H1 (cell line): Measurements from ENCODE around the gene ADM2. TPM values are rescaled to one million over a fixed set of nuclear protein-coding genes. Genes with fewer than 3 reads are reported as not detected.

Experiments used
- BRCA1 ChIP-seq: IDR thresholded peaks from 2 replicates; pipeline ENCODE4 v1.6.1; 2012; ENCODE audit warnings: low read depth, low read length, improper control_type of control experiment
- CHD1 ChIP-seq: IDR thresholded peaks from 2 replicates; pipeline ENCODE4 v1.6.1; 2012; ENCODE audit warnings: low read depth, low read length, improper control_type of control experiment
- CTBP2 ChIP-seq: IDR thresholded peaks from 2 replicates; pipeline ENCODE4 v1.7.0; 2011; ENCODE audit warnings: borderline replicate concordance, mild to moderate bottlenecking, moderate library complexity, mixed read lengths, low read length; ENCODE audit not compliant: insufficient read depth, insufficient read length
- NANOG ChIP-seq: IDR thresholded peaks from 2 replicates; pipeline ENCODE4 v1.6.1; 2011; ENCODE audit warnings: low read length, low read depth, mild to moderate bottlenecking, inconsistent platforms; ENCODE audit not compliant: insufficient read depth, poor library complexity, severe bottlenecking
- RAD21 ChIP-seq, 2 experiments: IDR thresholded peaks in 1 of 2; conservative IDR thresholded peaks in 1 of 2; 2 replicates each; pipeline ENCODE4 v1.6.1; 2011; ENCODE audit warnings: low read depth in 2 of 2, low read length in 2 of 2, improper control_type of control experiment in 1 of 2, inconsistent platforms in 1 of 2, mild to moderate bottlenecking in 1 of 2, moderate library complexity in 1 of 2
- polyA plus RNA-seq, 7 experiments: library from polyadenylated mRNA; depleted of rRNA in 3 of 7; stranded (reverse) in 5 of 7; unstranded in 2 of 7; fragments of >200 nt in 5 of 7; fragments of 200-250 nt in 2 of 7; gene quantifications; 1 replicate in 5 of 7; 2 replicates in 1 of 7; 4 replicates in 1 of 7; pipeline versions ENCODE4 v1.2.1 to v1.2.3, GENCODE V29; 2011 to 2013; ENCODE audit warnings: missing spikeins in 2 of 7, mixed read lengths in 2 of 7
- total RNA-seq: library from RNA; stranded (reverse); fragmentation: NEBNext Ultra II Directional; extraction: Animal tissue kit (Norgen Biotek cat#: 25700); gene quantifications from 2 replicates; pipeline ENCODE4 v1.2.1, GENCODE V29; 2021
- TF ChIP-seq, protein P1 (sequence below): fragments of 300-600 bp; sonication (generic); IDR thresholded peaks from 2 replicates; pipeline ENCODE4 v1.7.1; 2012; ENCODE audit warnings: low read length, moderate library complexity, mild to moderate bottlenecking, inconsistent platforms; ENCODE audit not compliant: insufficient replicate concordance

The ADM2 gene
- total and polyA plus RNA-seq, 2 of the 8 experiments (the other 6 are each of a cell fraction or from before 2014, with no cell fraction given): 3.3 to 7.5 TPM

DNA sequence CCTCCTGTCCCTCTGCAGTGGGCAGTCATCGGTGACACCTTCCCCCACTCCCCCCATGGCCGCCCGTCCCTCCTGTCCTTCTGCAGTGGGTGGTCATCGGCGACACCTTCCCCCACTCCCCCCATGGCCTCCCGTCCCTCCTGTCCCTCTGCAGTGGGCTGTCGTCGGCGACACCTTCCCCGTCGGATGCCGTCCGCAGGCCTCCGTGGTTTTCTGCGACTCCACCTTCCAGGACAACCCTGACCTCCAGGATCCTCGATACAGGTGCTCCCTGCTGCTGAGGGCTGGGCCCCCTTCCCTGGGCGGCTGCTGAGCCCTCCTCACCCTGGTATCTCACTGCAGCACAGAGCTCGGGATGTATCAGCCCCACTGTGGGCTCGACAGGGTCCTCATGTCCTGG lies 7.5 kb downstream of the ADM2 start (continued):
- TF ChIP-seq CHD1 (no peak), CTBP2 (no peak), NANOG (no peak), BRCA1 (no peak), RAD21 (IDR thresholded peaks at IDR 0.05 in 1 of 2, conservative IDR thresholded peaks at IDR 0.05 in 1 of 2; ENCODE audit: low read depth in 2 of 2, low read length in 2 of 2) (no peak)
- TF ChIP-seq, protein P1, sequence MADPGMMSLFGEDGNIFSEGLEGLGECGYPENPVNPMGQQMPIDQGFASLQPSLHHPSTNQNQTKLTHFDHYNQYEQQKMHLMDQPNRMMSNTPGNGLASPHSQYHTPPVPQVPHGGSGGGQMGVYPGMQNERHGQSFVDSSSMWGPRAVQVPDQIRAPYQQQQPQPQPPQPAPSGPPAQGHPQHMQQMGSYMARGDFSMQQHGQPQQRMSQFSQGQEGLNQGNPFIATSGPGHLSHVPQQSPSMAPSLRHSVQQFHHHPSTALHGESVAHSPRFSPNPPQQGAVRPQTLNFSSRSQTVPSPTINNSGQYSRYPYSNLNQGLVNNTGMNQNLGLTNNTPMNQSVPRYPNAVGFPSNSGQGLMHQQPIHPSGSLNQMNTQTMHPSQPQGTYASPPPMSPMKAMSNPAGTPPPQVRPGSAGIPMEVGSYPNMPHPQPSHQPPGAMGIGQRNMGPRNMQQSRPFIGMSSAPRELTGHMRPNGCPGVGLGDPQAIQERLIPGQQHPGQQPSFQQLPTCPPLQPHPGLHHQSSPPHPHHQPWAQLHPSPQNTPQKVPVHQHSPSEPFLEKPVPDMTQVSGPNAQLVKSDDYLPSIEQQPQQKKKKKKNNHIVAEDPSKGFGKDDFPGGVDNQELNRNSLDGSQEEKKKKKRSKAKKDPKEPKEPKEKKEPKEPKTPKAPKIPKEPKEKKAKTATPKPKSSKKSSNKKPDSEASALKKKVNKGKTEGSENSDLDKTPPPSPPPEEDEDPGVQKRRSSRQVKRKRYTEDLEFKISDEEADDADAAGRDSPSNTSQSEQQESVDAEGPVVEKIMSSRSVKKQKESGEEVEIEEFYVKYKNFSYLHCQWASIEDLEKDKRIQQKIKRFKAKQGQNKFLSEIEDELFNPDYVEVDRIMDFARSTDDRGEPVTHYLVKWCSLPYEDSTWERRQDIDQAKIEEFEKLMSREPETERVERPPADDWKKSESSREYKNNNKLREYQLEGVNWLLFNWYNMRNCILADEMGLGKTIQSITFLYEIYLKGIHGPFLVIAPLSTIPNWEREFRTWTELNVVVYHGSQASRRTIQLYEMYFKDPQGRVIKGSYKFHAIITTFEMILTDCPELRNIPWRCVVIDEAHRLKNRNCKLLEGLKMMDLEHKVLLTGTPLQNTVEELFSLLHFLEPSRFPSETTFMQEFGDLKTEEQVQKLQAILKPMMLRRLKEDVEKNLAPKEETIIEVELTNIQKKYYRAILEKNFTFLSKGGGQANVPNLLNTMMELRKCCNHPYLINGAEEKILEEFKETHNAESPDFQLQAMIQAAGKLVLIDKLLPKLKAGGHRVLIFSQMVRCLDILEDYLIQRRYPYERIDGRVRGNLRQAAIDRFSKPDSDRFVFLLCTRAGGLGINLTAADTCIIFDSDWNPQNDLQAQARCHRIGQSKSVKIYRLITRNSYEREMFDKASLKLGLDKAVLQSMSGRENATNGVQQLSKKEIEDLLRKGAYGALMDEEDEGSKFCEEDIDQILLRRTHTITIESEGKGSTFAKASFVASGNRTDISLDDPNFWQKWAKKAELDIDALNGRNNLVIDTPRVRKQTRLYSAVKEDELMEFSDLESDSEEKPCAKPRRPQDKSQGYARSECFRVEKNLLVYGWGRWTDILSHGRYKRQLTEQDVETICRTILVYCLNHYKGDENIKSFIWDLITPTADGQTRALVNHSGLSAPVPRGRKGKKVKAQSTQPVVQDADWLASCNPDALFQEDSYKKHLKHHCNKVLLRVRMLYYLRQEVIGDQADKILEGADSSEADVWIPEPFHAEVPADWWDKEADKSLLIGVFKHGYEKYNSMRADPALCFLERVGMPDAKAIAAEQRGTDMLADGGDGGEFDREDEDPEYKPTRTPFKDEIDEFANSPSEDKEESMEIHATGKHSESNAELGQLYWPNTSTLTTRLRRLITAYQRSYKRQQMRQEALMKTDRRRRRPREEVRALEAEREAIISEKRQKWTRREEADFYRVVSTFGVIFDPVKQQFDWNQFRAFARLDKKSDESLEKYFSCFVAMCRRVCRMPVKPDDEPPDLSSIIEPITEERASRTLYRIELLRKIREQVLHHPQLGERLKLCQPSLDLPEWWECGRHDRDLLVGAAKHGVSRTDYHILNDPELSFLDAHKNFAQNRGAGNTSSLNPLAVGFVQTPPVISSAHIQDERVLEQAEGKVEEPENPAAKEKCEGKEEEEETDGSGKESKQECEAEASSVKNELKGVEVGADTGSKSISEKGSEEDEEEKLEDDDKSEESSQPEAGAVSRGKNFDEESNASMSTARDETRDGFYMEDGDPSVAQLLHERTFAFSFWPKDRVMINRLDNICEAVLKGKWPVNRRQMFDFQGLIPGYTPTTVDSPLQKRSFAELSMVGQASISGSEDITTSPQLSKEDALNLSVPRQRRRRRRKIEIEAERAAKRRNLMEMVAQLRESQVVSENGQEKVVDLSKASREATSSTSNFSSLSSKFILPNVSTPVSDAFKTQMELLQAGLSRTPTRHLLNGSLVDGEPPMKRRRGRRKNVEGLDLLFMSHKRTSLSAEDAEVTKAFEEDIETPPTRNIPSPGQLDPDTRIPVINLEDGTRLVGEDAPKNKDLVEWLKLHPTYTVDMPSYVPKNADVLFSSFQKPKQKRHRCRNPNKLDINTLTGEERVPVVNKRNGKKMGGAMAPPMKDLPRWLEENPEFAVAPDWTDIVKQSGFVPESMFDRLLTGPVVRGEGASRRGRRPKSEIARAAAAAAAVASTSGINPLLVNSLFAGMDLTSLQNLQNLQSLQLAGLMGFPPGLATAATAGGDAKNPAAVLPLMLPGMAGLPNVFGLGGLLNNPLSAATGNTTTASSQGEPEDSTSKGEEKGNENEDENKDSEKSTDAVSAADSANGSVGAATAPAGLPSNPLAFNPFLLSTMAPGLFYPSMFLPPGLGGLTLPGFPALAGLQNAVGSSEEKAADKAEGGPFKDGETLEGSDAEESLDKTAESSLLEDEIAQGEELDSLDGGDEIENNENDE: no peak
